GM18519 (cell line): ENCODE results near the gene C1QTNF9.
"Not testable (repeated sequence)": the region's sequence is repeated elsewhere in the genome, so short reads cannot be mapped to it uniquely, and the experiment has no call there.

ENCODE experiments used
- ATAC-seq: cut with Tn5 transposase; IDR thresholded peaks from one replicate; pipeline ENCODE4 v1.9.1; 2021; ENCODE audit warnings: mild to moderate bottlenecking, moderate library complexity; ENCODE audit not compliant: unreplicated experiment, low FRiP score

The C1QTNF9 gene, protein sequence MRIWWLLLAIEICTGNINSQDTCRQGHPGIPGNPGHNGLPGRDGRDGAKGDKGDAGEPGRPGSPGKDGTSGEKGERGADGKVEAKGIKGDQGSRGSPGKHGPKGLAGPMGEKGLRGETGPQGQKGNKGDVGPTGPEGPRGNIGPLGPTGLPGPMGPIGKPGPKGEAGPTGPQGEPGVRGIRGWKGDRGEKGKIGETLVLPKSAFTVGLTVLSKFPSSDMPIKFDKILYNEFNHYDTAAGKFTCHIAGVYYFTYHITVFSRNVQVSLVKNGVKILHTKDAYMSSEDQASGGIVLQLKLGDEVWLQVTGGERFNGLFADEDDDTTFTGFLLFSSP

DNA sequence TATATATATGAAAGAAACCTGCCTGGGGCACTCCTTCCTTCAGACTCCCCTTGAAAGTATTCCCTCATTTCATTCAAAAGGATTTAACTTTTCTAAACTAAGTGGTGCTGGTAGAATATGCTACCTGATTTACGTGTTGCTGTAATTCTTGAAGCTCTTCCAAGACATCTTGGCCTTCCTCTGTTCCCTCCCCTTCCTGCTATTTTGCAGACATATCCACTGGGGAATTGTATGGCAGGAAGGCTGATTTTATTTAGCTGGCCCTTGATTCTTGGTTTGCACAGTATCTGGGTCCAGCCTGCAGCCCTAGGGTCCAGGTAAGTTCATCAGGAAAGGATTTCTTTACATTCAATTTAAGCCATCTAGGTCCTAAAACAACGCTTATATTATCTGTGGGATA is at the start of gene C1QTNF9:
Gene C1QTNF9 (plus strand): TSS at position 281 of the 400 bp plus-strand sequence. CDS start 6,424 bp downstream, outside the sequence.
- ATAC-seq: not testable (repeated sequence)

DNA sequence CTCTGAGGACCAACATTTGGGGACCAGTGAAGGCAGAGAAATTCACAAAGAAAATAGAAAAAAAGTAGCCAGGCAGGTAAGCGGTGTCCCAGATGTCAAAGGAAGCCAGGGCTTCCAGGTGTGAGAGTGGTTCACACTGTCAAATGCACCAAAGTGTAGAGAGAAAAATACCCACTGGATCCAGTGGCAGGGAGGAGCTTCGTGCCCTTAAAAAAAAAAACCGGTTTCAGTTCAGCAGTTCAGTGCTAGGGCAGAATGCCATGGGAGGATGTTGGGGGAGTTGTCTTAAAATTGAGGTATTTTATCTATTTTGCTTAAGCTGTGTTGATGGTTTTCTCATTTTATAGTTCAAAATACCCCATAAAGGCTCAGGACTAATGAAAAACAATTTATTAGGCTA is 47.8 kb upstream of the C1QTNF9 start:
- ATAC-seq: no peak

DNA sequence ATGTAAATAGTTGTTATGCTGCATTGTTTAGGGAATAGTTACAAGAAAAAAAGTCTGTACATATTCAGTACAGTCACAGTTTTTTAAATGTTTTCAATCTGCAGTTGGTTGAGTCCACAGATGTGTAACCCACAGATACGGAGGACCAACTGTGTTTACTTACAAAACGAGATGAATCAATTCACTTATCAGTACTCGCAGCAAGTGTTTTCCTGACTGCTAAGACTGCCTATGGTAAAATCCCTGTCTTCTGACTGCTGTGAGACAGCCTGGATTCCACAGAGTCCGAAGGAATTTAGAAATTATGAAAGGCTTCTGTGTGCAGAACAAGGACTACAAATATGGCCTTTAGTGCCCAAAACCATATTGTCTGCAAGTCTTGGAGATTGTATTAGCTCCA is 45.7 kb upstream of the C1QTNF9 start:
- no peak for ATAC-seq

DNA sequence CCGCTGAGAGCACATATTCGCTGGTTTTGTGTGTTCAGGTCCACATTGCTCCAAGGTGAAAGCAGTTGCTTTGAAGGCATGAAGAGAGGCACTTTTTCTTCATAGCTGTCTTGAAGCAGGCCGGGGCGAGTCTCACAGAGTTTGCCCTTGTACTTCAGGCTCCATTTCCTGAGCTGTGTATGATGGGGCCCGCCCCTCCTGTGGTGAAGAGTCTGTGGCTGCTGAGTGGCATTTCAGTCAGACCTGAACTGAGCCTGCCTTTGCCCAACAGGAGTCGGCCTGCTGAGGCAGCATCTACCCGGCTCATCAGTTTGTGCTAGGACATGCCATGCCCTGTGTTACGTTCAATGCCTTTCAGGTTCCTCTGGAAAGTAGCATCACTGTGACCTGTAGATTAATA is 44.4 kb upstream of the C1QTNF9 start:
- ATAC-seq: no peak

DNA sequence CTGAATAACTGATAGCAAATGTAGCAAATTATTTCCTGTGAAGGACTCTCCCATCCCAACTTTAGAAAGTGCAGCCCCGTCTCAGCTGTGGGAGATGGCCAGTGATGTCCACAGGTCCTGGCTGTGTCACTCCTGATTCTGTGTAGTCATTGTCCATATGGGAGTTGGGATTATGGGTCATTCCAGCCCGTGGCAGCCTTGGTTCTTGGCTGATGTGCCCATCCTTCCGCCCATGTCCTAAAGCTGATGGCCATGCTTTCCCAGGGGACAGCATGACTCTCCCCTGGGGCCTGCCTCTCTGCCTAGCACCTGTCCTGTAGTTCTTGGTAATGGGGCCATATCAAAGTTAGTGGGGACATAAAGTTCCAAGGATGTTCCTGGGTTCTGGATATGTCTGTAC is 43.9 kb upstream of the C1QTNF9 start:
- no peak for ATAC-seq

DNA sequence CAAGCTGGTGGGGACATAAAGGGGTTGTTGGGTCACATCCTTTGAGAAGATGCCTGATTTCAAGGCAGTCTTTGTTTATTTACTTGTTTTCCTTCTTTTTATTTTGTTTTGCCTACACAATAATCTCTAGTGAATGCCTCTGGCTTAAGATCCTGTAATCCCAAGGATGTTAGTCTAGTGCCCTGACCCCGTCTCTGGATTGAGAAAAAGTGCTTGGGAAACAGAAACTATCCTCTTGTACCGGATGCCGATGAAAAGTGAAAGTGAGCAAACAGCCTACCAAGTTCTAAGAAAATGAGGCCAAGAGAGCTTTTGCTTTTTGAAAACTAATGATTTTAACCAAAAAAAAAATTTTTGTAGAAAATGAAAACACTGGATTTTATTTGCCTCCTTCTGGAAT is 42.1 kb upstream of the C1QTNF9 start:
- no peak for ATAC-seq

DNA sequence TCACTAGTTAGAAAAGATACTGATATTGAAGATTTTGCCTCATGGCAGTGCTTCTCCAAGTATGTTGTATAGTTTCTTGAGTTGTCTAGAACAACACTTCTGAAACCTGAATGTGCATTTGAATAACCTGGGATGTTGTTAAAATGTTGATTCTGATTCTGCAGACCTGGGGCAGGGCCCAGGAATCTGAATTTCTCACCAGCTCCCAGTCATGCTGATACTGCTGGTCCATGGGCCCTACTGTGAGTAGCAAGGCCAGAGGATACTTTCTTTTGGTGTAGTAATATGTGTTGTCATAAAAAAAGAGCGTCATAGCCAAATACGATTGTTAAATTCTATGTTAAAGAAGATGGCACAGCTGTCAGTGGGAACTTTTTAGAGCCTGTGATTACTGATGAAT is 41.6 kb upstream of the C1QTNF9 start:
- no peak for ATAC-seq

DNA sequence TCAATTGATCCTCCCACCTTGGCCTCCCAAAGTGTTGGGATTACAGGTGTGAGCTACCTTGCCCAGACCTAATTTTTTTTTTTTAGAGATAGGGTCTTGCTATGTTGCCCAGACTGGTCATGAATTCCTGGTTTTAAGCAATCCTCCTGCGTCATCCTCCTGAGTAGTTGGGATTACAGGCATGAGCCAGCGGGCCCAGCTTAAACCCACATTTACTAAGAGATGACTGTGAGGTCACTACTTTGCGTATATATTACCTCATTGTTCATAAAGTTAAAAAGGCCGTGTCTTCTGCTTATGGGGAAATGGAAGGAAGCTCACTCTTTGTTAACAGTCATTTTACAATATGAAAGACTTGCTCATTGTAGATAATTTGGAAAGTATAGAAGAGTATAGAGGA is 39.6 kb upstream of the C1QTNF9 start:
- ATAC-seq: no peak

DNA sequence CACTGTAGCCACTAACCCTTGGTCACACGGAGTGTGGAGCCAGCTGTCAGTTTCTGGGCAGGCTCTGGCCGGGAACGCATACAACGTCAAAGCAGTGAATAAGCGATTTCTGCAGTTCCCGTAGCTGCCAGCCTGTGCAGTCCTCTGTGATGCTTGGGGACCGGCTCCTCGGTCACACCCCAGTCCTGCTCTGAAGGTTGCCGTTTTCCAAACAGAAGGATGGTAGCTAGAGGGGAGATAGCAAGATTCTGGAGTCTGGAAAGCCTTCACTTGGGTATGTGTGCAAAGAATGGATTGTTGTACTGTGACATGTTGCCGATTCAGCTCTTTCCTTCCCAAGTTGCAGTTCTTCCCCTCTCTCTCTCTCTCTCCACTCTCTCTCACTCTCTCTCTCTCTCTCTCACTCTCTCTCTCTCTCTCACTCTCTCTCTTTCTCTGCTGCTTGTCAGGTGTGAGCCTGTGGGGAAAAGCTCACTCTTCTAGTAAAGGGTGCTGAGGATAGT is 38.7 kb upstream of the C1QTNF9 start:
- peak; percentile 38 for ATAC-seq

DNA sequence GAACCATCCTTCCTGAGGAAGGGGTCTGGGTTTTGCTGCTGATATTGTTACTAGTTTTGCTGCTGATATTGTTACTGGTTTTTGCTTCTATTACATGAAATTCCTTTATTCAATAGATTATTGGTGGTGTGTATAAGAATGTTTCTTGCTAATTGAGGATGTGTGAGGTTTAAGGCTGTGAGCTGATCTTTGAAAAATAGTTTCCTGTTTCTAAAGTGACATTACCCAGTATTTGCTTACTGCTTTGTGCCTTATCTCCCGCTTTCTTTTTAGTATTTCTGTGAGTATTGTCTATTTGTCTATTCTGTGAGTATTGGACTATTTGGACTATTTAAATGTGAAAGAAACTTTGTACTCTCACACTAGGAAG is 38.2 kb upstream of the C1QTNF9 start:
- no peak for ATAC-seq

DNA sequence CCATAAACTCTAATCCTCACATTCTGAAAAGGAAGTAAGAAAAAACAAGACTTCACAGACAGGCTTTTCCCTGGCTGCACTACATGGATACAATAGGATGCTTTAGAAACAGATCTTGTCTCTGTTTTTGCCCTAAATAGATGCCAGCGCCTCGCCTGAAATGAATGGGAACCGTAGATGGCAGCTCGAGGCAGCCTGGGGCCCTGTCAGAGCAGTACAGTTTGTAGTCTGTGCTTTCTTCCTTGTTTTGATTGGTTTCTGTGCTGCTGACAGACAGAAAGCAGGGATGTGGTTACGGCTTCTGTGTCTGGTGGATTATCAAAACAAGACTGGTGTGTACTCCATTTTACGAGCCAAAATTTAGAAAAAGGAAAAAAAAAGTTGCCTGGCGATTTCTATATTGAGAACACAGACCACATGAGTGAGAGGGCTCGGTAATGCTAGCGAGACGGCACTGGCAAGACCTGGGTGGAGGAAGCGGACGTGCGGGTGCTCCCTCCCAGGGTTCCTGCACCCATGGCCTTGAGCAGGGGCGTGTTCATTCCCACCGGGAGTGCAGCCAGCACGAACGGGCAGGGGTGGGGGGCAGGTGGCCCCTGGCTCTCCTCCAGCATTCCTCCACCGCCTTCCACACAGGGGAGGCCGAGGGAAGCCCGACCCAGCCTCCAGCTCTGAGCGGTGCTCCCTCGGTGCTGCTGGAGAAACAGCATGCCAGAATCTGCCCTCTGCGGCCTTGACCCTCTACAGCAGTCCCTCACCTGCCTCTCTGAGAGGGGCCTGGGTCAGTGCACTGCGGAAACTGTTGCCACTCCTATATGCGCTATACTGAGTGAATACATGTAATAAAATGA is 37.6 kb upstream of the C1QTNF9 start:
- peak; percentile 37 for ATAC-seq

DNA sequence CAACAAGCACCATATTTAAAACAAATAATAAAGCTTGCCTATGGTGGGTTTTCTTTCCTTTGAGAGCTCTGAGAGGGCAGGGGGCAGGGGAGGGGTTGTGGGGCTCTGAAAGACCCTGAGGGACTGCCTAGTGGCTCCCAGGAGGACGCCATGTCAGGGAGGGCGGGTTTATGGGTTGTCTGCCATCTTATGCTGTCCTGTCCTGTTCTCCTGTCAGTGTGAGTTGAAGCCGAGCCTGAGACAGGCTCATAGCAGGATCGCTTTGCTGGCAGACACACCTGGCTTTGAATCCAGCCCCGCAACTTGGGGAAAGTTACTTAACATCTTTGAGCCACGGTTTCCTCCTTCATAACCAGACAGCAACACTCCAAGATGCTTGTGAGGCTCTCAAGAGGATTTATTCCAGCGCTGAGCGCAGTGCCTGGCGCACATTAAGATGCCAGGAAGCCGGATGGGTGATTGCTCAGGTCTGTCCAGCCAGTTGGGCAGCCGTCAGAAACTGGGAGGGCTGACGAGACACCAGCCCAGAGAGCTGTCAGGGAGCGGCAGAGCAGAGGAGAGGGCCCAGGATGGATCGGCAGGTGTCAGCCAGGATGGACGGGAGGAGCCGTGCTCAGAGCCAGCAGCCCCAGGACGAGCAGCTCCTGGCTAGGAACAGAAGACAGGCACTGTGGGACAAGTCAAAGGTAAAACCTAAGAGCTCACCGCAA is 36.8 kb upstream of the C1QTNF9 start:
- no peak for ATAC-seq

DNA sequence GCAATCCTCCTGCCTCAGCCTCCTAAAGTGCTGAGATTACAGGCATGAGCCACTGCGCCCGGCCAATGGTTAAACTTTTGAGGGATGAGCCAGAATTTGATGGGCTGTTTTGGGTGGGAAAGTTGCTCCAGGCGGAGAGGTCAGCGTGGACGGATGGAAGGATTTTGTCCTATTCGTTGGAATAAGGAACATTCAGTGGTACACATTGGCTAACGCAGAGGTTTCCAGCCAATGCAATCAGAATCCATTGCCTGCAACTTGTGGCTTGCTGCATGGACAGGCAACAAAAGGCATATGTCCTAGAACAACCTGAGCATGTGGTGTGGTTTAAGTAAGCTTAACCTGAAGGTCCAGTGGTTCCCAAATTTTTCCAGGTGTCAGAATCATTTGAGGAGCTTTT is 35.5 kb upstream of the C1QTNF9 start:
- ATAC-seq: no peak

DNA sequence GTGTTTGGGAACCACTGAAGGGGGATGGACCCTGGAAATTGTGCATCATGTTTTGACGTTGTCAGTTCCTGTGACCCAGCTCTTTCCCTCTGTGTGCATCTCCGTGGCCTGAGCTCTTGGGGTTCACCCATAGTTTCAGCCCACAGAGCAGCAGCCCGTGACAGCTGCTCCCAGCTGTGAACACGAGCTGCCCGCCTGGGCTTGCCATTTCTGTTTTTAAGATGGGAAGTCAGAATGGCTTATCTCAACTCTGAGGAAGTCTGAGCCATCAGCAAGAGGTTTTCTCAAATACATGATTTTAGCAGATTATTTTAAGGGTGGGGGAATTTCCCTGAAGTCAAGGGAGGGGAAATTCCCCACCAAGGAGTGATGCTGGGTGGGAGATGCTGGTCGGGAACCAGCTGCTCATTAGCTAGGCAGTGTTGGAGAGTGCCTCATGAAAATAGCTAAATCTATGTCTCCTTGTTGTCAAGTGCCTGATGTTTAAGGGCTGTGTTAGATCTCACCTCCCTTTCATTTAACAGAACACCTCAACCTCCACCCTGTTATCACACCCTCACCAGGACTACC is 34.8 kb upstream of the C1QTNF9 start:
- peak; percentile 60 for ATAC-seq

DNA sequence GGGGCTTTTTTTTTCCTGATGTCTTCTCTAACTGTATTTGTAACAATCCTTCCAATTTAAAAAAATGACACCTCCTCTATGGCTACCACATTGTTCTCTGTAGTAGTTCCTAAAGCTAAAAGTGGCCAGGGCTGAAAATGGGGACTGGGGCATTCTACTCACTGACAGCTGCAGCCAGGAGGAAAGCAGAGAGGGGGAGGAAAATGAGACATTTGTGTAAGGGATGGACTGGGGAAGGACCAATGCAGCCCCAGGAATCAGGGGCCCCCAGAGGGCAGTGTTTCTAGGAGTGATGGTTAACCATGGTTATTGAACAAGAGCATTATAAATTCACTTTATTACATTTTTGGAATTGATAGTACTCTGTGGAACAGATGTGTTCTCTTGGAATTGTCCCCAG is 34.3 kb upstream of the C1QTNF9 start:
- no peak for ATAC-seq

DNA sequence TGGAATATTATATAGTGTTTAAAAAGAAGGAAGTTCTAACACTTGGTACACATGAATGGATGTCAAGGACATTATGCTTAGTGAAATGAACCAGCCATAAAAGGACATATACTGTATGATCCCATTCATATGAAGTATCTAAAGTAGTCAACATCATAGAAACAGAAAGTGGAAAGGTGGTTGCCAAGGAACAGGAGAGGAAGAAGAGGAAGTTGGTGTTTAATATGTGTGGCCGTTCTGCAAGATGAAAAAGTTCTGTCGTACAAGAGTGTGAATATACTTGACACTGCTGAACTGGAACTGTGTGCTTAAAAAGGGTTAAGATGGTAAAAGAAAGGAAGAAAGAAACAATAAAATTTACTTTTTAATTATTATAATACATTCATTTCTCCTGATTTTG is 33.1 kb upstream of the C1QTNF9 start:
- ATAC-seq: no peak

DNA sequence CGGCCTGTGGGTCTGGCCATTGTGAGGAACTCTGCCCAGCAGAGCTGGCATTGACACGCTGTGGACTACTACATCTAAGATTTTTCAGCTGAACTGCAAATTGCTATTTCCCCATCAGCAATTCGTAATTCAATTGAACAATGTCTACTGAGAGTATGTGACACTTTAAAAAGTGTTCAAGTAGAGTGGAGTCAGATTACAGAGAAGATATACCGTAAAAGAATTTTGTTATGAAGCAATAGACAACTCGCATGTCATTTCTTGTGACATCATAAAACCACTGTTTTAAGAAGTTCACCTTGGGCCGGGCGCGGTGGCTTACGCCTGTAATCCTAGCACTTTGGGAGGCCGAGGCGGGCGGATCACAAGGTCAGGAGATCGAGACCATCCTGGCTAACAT is 32.5 kb upstream of the C1QTNF9 start:
- ATAC-seq: no peak

DNA sequence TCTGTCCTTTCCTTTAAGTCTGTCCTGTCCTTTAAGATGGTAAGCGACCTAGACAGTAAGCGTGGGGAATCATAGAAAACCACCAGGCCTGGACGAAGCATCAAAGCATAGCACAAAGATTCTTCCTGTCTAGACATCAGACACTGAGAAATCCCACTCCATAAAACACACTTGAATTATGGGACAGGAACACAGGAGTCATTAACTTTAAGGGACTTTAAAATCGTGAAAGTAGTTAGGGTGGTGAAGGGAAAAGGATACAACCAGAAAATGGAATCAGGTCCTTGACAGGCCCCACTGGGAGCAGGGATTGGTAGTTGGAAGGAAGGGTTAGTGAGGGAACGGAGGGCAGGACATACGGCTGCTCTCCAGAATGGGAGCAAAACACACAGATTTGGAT is 31.6 kb upstream of the C1QTNF9 start:
- ATAC-seq: no peak

DNA sequence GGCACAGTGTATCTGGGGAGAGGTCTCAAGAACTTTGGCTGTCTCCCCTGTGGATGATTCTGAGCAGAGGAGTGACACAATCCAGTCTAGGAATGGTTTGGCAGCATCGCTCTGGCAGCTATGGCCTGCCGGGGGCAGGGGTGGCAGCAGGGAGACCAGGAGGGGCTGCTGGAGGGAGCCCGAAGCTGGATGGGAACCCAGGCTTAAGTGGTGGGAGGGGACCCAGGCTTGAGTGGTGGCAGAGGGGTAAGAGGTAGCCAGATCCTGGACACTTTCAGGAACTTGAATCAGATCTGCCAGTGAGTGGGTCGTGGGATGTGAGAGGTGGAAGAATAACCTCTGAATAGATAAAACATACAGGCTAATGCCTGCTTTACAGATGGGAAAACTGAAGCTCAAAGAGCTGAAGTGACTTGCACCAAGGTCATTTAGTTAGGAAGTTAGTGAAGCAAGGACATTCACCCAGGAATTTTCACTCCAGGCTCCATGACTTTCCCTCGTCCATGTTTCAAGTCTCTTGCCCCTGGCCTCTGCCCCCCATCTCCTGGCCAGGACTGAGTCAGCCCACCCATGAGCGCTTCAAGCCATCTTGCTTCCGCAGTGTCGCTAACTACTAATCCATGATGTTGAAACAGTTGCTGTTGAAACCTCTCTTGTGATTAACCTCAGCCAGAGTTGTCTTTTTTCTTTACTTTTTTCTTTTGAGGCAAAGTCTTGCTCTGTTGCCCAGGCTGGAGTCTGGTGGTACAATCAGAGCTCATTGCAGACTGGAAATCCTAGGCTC is 29.9 kb upstream of the C1QTNF9 start:
- no peak for ATAC-seq

DNA sequence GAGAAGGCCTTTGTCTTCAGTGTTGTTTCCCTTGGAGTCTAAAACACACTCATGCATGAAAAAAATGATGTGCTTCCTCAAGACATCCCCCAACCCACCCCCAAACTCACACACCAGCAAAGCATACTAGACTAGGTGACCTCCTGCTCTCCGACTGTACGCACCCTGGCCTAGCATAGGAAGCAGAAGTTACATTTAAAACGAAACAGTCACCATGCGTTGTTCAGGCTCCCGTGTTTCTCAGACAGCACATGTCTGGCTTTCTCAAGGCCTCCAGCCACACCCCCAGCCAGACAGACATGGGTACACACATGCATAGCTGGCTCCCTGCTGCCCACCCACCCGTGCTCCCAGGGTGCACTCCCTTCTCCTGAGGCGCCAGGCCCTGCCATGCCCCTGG is 28.7 kb upstream of the C1QTNF9 start:
- ATAC-seq: no peak
